ENCODE results near the gene PPFIBP1. TPM values are rescaled to one million over a fixed set of nuclear protein-coding genes. Genes with fewer than 3 reads are reported as not detected.

The PPFIBP1 gene
- total RNA-seq, 1 donor from 2014 or later = 81.5 TPM

GRCh38 chr12:27743601-27744000, 219.6 kb downstream of the PPFIBP1 start:
- no peak for TF ChIP-seq CTCF (conservative IDR thresholded peaks at IDR 0.05; ENCODE audit: low read depth, low read length)
- H3K4me3 ChIP-seq (ENCODE audit: low read depth, low read length) = no peak overlapping the region
- DNase-seq (ENCODE audit: low read depth) = no peak

Other genes with a start within 250 kb of the PPFIBP1 start
- gene BMAL2, start 191.4 kb upstream of the PPFIBP1 start, total RNA-seq = 27.4 and 39.9 TPM in 2 replicates
- not detected in 2 replicates for gene SMCO2, start 77.5 kb upstream of the PPFIBP1 start, total RNA-seq
- gene REP15, start 172.2 kb downstream of the PPFIBP1 start, total RNA-seq = 3.6 TPM in 1 of 2 replicates, not detected in the other
- 64.8 and 71.0 TPM in 2 replicates for gene MRPS35, start 186.6 kb downstream of the PPFIBP1 start, total RNA-seq